Measurements from ENCODE around the gene APOL3.
"Not testable (repeated sequence)": the region's sequence is repeated elsewhere in the genome, so short reads cannot be mapped to it uniquely, and the experiment has no call there.

The APOL3 gene

GRCh38 chr22:36160499-36160942, at the start of gene APOL3:
Gene APOL3, minus strand, starts transcription at chr22:36160755. Its CDS starts 11,700 bp downstream, at chr22:36149055.
- DNase-seq, result no peak
- in situ Hi-C loops (cut with MboI; ENCODE audit: low pct_unique_long_range_greater_than_20kb, low sequenced_read_pairs), result no loop called here

- in situ Hi-C loops (cut with MboI; ENCODE audit: low pct_unique_long_range_greater_than_20kb, low sequenced_read_pairs), result no loop called here
- DNase-seq, result no peak
Observed at GRCh38 chr22:36210224-36210623, 49.7 kb upstream of the APOL3 start.

- DNase-seq, result not testable (repeated sequence)
Observed at GRCh38 chr22:36209488-36209908, 48.9 kb upstream of the APOL3 start.

GRCh38 chr22:36208914-36209313, 48.4 kb upstream of the APOL3 start:
- in situ Hi-C loops (cut with MboI; ENCODE audit: low pct_unique_long_range_greater_than_20kb, low sequenced_read_pairs), result no loop called here
- DNase-seq, result no peak

More at GRCh38 chr22:36209488-36209908, 48.9 kb upstream of the APOL3 start:
- in situ Hi-C loops (cut with MboI; ENCODE audit: low pct_unique_long_range_greater_than_20kb, low sequenced_read_pairs), result not testable (repeated sequence)

- DNase-seq, result no peak
- in situ Hi-C loops (cut with MboI; ENCODE audit: low pct_unique_long_range_greater_than_20kb, low sequenced_read_pairs), result no loop called here
Observed at GRCh38 chr22:36208162-36208765, 47.7 kb upstream of the APOL3 start.

- DNase-seq, result no peak
- in situ Hi-C loops (cut with MboI; ENCODE audit: low pct_unique_long_range_greater_than_20kb, low sequenced_read_pairs), result no loop called here
Observed at GRCh38 chr22:36206255-36206654, 45.7 kb upstream of the APOL3 start.

- DNase-seq; in situ Hi-C loops (cut with MboI; ENCODE audit: low pct_unique_long_range_greater_than_20kb, low sequenced_read_pairs): not testable (repeated sequence)
Observed at GRCh38 chr22:36205573-36205972, 45.0 kb upstream of the APOL3 start.

GRCh38 chr22:36204632-36205015, 44.1 kb upstream of the APOL3 start:
- in situ Hi-C loops (cut with MboI; ENCODE audit: low pct_unique_long_range_greater_than_20kb, low sequenced_read_pairs), result no loop called here
- no peak for DNase-seq

- in situ Hi-C loops (cut with MboI; ENCODE audit: low pct_unique_long_range_greater_than_20kb, low sequenced_read_pairs), result no loop called here
- DNase-seq, result no peak
Observed at GRCh38 chr22:36204001-36204631, 43.6 kb upstream of the APOL3 start.

GRCh38 chr22:36203441-36203840, 42.9 kb upstream of the APOL3 start:
- in situ Hi-C loops (cut with MboI; ENCODE audit: low pct_unique_long_range_greater_than_20kb, low sequenced_read_pairs); DNase-seq: not testable (repeated sequence)

GRCh38 chr22:36202906-36203305, 42.4 kb upstream of the APOL3 start:
- DNase-seq; in situ Hi-C loops (cut with MboI; ENCODE audit: low pct_unique_long_range_greater_than_20kb, low sequenced_read_pairs): not testable (repeated sequence)

GRCh38 chr22:36201630-36202319, 41.2 kb upstream of the APOL3 start, which contains the start of gene APOL4:
Gene APOL4, minus strand, starts transcription at chr22:36201809. Its CDS starts 75 bp downstream, at chr22:36201734.
- in situ Hi-C loops (cut with MboI; ENCODE audit: low pct_unique_long_range_greater_than_20kb, low sequenced_read_pairs), result no loop called here

GRCh38 chr22:36201025-36201424, 40.5 kb upstream of the APOL3 start:
- in situ Hi-C loops (cut with MboI; ENCODE audit: low pct_unique_long_range_greater_than_20kb, low sequenced_read_pairs); DNase-seq: not testable (repeated sequence)

More at GRCh38 chr22:36201630-36202319, 41.2 kb upstream of the APOL3 start, which contains the start of gene APOL4:
- DNase-seq, result peak; percentile 85

GRCh38 chr22:36199001-36199551, 38.5 kb upstream of the APOL3 start:
- DNase-seq, result no peak
- in situ Hi-C loops (cut with MboI; ENCODE audit: low pct_unique_long_range_greater_than_20kb, low sequenced_read_pairs), result loop anchor here (25.0 kb wide), 1 partner anchor 288 kb away; the partner anchor contains the start of gene TXN2

GRCh38 chr22:36198536-36198935, 38.0 kb upstream of the APOL3 start:
- in situ Hi-C loops (cut with MboI; ENCODE audit: low pct_unique_long_range_greater_than_20kb, low sequenced_read_pairs), result loop anchor here (25.0 kb wide), 1 partner anchor 289 kb away; the partner anchor contains the start of gene TXN2
- DNase-seq, result no peak

GRCh38 chr22:36197514-36198146, 37.1 kb upstream of the APOL3 start:
- peak; percentile 73 for DNase-seq
- in situ Hi-C loops (cut with MboI; ENCODE audit: low pct_unique_long_range_greater_than_20kb, low sequenced_read_pairs), result loop anchor here (25.0 kb wide), 1 partner anchor 290 kb away; the partner anchor contains the start of gene TXN2

GRCh38 chr22:36197065-36197440, 36.5 kb upstream of the APOL3 start:
- peak; percentile 81 for DNase-seq
- in situ Hi-C loops (cut with MboI; ENCODE audit: low pct_unique_long_range_greater_than_20kb, low sequenced_read_pairs), result loop anchor here (25.0 kb wide), 1 partner anchor 290 kb away; the partner anchor contains the start of gene TXN2

GRCh38 chr22:36196254-36197064, 35.9 kb upstream of the APOL3 start:
- no peak for DNase-seq
- in situ Hi-C loops (cut with MboI; ENCODE audit: low pct_unique_long_range_greater_than_20kb, low sequenced_read_pairs), result loop anchor here (25.0 kb wide), 1 partner anchor 291 kb away; the partner anchor contains the start of gene TXN2

Measured in KBM-7 (cell line).